Type B pancreatic cell (in vitro differentiated cells): ENCODE data around the gene KREMEN1. TPM values are rescaled to one million over a fixed set of nuclear protein-coding genes. Genes with fewer than 3 reads are reported as not detected.

Source experiments
- DNase-seq: peaks from one replicate; pipeline ENCODE4 v3.0.0; 2021; ENCODE audit warnings: mixed read lengths; ENCODE audit not compliant: unreplicated experiment; ENCODE audit errors: extremely low spot score
- H3K27ac Mint-ChIP-seq: 2 replicates; pipeline ENCODE4 v1.8.0; 2021; ENCODE audit warnings: mild to moderate bottlenecking, mixed read lengths
- H3K27me3 Mint-ChIP-seq: 2 replicates; pipeline ENCODE4 v1.8.0; 2021; ENCODE audit warnings: mixed read lengths
- H3K36me3 Mint-ChIP-seq: 2 replicates; pipeline ENCODE4 v1.8.0; 2021; ENCODE audit warnings: mixed read lengths
- H3K4me1 Mint-ChIP-seq: one replicate; pipeline ENCODE4 v1.8.0; 2021; ENCODE audit warnings: mixed read lengths; ENCODE audit not compliant: unreplicated experiment
- H3K4me3 Mint-ChIP-seq: 2 replicates; pipeline ENCODE4 v1.8.0; 2021; ENCODE audit warnings: mild to moderate bottlenecking, mixed read lengths
- H3K9me3 Mint-ChIP-seq: 2 replicates; pipeline ENCODE4 v1.8.0; 2021; ENCODE audit warnings: mixed read lengths
- total RNA-seq: library from RNA; stranded (reverse); gene quantifications from 2 replicates; pipeline ENCODE4 v1.2.1, GENCODE V29; 2021; ENCODE audit warnings: low replicate concordance
- TF ChIP-seq, protein P1 (sequence below): fragments of 200-600 bp; sonication (generic); conservative IDR thresholded peaks from 2 replicates; pipeline ENCODE4 v1.5.0; 2021; ENCODE audit warnings: antibody characterized with exemption, mild to moderate bottlenecking

KREMEN1 gene
- total RNA-seq, 1 donor from 2014 or later: 26.2 TPM

DNA sequence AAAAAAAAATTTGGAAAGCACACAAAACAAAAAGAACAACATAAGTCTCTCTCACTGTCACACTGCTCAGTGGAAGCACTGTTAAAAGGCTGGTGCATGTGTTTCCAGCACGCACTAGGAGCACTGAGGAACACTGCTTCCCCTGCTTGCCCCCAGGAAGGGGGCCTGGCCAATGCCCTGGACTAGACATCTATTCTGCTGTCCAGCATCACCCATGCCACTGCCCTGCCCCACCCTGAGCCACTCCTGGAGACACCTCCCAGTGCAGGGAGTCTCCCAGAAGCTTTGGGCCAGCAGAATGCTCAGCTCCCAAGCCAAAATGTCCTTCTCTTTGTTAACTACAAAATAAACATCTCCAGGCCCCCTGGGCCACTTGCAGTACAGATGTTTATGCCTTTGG, 83.1 kb downstream of the KREMEN1 start:
- Mint-ChIP-seq H3K4me1 (peaks cover 32% of the 10 kb centered on the region), H3K27me3 (peaks cover 2% of the 10 kb centered on the region), H3K27ac (peak overlapping the region; percentile 43), H3K9me3 (no peaks in the 10 kb centered on the region), H3K36me3 (no peaks in the 10 kb centered on the region), H3K4me3 (no peak overlapping the region)
- DNase-seq: no peak
- TF ChIP-seq, protein P1, sequence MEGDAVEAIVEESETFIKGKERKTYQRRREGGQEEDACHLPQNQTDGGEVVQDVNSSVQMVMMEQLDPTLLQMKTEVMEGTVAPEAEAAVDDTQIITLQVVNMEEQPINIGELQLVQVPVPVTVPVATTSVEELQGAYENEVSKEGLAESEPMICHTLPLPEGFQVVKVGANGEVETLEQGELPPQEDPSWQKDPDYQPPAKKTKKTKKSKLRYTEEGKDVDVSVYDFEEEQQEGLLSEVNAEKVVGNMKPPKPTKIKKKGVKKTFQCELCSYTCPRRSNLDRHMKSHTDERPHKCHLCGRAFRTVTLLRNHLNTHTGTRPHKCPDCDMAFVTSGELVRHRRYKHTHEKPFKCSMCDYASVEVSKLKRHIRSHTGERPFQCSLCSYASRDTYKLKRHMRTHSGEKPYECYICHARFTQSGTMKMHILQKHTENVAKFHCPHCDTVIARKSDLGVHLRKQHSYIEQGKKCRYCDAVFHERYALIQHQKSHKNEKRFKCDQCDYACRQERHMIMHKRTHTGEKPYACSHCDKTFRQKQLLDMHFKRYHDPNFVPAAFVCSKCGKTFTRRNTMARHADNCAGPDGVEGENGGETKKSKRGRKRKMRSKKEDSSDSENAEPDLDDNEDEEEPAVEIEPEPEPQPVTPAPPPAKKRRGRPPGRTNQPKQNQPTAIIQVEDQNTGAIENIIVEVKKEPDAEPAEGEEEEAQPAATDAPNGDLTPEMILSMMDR: no peak

DNA sequence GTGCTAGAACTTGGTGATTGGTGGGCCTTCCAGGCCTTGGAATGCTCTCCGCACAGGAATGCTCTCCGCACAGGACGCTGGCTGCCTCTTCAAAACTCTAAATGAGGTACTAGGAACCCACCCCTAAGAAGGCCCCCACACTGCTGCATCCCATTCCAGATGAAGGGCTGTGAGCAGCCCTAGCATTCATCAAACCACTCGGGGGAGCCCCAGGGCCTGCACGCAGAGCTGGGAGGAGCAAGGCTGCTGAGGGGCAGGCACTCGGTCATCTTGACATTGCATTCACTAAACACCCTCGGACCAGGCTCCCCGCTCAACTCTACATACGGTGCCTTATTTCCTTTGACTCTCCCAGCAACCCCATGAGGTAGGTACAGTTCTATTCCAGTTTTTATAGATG, 83.7 kb downstream of the KREMEN1 start:
- peak overlapping the region; percentile 43 for H3K27ac Mint-ChIP-seq
- TF ChIP-seq, protein P1: no peak

DNA sequence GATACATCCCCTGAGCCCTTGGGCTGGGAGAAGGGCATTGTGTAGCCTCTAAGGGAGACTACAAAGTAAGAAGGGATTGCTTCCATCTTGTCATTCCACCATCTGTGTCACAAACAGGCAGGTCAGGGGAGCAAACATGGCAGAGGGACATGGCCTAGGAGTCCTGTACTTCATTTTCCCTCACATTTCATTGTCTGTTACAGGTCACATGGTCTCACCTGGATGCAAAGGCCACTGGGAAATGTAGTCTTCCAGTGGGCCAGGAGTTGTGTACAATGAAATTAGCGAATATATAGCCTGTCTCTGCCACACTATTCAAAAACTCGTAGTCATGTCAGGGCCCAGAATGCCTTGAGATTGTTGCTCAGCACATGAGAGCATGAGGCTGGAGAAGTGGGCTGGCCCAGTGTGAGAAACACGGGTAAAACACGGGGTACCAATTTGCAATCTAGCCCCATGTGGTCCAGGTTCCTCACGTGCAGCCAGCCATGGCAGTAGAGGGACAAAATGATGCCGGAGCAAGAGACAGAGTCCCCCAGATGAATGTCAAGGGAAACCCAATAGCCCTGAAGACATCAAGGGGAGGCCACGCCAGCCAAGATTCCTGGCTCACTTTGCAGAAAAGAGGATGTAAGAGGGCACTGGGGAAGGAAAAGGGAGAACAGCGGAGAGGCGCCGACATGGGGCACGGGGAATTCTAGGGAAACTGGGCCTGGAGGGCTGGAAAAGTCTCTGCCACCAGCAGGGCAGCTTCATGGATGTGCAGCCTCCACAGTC, 85.1 kb downstream of the KREMEN1 start:
- Mint-ChIP-seq H3K9me3 (no peaks in the 10 kb centered on the region), H3K27me3 (peaks cover 2% of the 10 kb centered on the region), H3K4me1 (peaks cover 23% of the 10 kb centered on the region), H3K36me3 (no peaks in the 10 kb centered on the region), H3K4me3 (no peak overlapping the region), H3K27ac (no peak overlapping the region)
- TF ChIP-seq, protein P1: no peak
- DNase-seq: no peak

More for the DNA sequence above, 83.7 kb downstream of the KREMEN1 start:
- Mint-ChIP-seq H3K4me3 (no peak overlapping the region), H3K36me3 (no peaks in the 10 kb centered on the region), H3K4me1 (peaks cover 32% of the 10 kb centered on the region), H3K9me3 (no peaks in the 10 kb centered on the region), H3K27me3 (peaks cover 2% of the 10 kb centered on the region)
- DNase-seq: no peak

DNA sequence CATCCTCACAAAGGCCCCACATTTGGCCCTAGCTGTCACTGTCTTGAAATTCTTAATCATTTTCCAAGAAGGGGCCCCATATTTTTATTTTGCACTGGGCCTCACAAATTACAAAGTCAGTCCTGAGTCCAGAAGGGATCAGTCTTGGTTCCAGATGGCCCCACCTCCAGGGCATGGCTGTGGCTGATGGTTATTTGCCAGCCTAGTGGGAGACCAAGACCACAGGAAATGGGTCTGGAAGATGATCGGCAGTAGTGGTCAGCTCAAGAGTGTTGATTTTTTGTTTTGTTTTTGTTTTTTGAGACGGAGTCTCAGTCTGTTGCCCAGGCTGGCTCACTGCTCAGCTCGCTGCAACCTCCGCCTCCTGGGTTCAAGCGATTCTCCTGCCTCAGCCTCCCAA, 85.7 kb downstream of the KREMEN1 start:
- Mint-ChIP-seq H3K36me3 (no peaks in the 10 kb centered on the region), H3K4me3 (no peak overlapping the region), H3K9me3 (no peaks in the 10 kb centered on the region), H3K27me3 (peaks cover 2% of the 10 kb centered on the region), H3K4me1 (peaks cover 19% of the 10 kb centered on the region), H3K27ac (no peak overlapping the region)
- no peak for DNase-seq
- TF ChIP-seq, protein P1: no peak

DNA sequence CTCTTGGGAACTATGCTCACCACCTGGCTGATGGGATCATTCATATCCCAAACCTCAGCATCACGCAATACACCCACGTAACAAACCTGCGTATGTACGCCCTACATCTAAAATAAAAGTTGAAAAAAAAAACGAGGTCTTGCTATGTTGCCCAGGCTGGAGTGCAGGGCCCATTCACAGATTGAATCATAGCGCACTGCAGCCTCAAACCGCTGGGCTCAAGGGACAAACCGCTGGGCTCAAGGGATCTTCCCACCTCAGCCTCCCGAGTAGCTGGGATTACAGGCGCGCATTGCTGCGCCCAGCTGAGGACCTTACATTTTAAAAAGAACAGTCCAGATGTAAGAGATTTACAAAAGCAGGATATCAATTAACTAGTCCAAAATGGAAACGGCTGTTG, 91.0 kb downstream of the KREMEN1 start:
- Mint-ChIP-seq H3K27me3 (peaks cover 2% of the 10 kb centered on the region), H3K36me3 (no peaks in the 10 kb centered on the region), H3K4me3 (no peak overlapping the region), H3K27ac (no peak overlapping the region), H3K4me1 (no peaks in the 10 kb centered on the region), H3K9me3 (no peaks in the 10 kb centered on the region)
- DNase-seq: no peak
- TF ChIP-seq, protein P1: no peak
